GM23338 (cell line): ENCODE results near the gene ENTREP3.

Source experiments
- CREB1 ChIP-seq: fragments of 250-450 bp; sonication (Bioruptor Pico); IDR thresholded peaks from 2 replicates; pipeline ENCODE4 v1.5.0; 2020; ENCODE audit warnings: low read depth, mild to moderate bottlenecking, moderate library complexity
- CTCF ChIP-seq, 2 experiments: fragments of 200-600 bp in 1 of 2; sonication (generic) in 1 of 2; conservative IDR thresholded peaks; 2 replicates each; pipeline versions ENCODE4 v1.5.1 to v1.6.1; 2016 to 2017; ENCODE audit warnings: antibody characterized with exemption in 2 of 2, low read depth in 2 of 2, mild to moderate bottlenecking in 2 of 2, moderate library complexity in 1 of 2
- ETS1 ChIP-seq: IDR thresholded peaks from 2 replicates; pipeline ENCODE4 v1.6.1; 2016; ENCODE audit warnings: antibody characterized with exemption
- EZH2 ChIP-seq: fragments of 200-600 bp; sonication (generic); IDR thresholded peaks from one replicate; pipeline ENCODE4 v1.8.0; 2017; ENCODE audit warnings: antibody characterized with exemption, mild to moderate bottlenecking, low read depth; ENCODE audit not compliant: unreplicated experiment
- EZH2phosphoT487 ChIP-seq: fragments of 200-600 bp; sonication (generic); IDR thresholded peaks from one replicate; pipeline ENCODE4 v1.8.1; 2018; ENCODE audit warnings: antibody characterized with exemption; ENCODE audit not compliant: unreplicated experiment
- JUNB ChIP-seq: IDR thresholded peaks from one replicate; pipeline ENCODE4 v1.6.1; 2016; ENCODE audit warnings: antibody characterized with exemption; ENCODE audit not compliant: unreplicated experiment
- POLR2AphosphoS5 ChIP-seq: IDR thresholded peaks from 2 replicates; pipeline ENCODE4 v1.6.1; 2016; ENCODE audit warnings: antibody characterized with exemption, low read depth
- REST ChIP-seq: IDR thresholded peaks from one replicate; pipeline ENCODE4 v1.6.1; 2018; ENCODE audit warnings: antibody characterized with exemption; ENCODE audit not compliant: unreplicated experiment
- STAT1 ChIP-seq: IDR thresholded peaks from one replicate; pipeline ENCODE4 v1.6.1; 2016; ENCODE audit warnings: antibody characterized with exemption; ENCODE audit not compliant: unreplicated experiment
- ZNF114 ChIP-seq: fragments of 250-450 bp; sonication (Bioruptor Pico); IDR thresholded peaks from 2 replicates; pipeline ENCODE4 v1.5.0; 2020; ENCODE audit warnings: mild to moderate bottlenecking, moderate library complexity
- ZNF331 ChIP-seq: fragments of 250-450 bp; sonication (Bioruptor Pico); IDR thresholded peaks from 2 replicates; pipeline ENCODE4 v1.5.0; 2020; ENCODE audit warnings: low read depth, mild to moderate bottlenecking, moderate library complexity
- ZNF462 ChIP-seq: fragments of 250-450 bp; sonication (Bioruptor Pico); IDR thresholded peaks from 2 replicates; pipeline ENCODE4 v1.5.0; 2020; ENCODE audit warnings: mild to moderate bottlenecking, moderate library complexity

GRCh38 chr1:155261493-155261851 lies 6.2 kb upstream of the ENTREP3 start:
- TF ChIP-seq ZNF331 (CRISPR knock-in tag) (no peak), CTCF (conservative IDR thresholded peaks at IDR 0.05; ENCODE audit: low read depth in 2 of 2) (peak; percentile 12 to 23; a peak in 1 of 4 replicates), ZNF114 (CRISPR knock-in tag) (no peak), POLR2AphosphoS5 (no peak), EZH2 (no peak), REST (no peak), CREB1 (CRISPR knock-in tag) (no peak), ZNF462 (CRISPR knock-in tag) (no peak), ETS1 (no peak), EZH2phosphoT487 (no peak), JUNB (no peak), STAT1 (no peak)
